COLO668 (cell line): ENCODE data around the gene CAMK1.

Source experiments
- DNase-seq: peaks from one replicate; lab custom pipeline; 2025; ENCODE audit not compliant: unreplicated experiment; lab: John Stamatoyannopoulos, UW

The CAMK1 gene

GRCh38 chr3:9769426-9770275, at the start of gene CAMK1:
CAMK1 (minus strand) TSS chr3:9769947; CDS start chr3:9767749, 2,198 bp downstream.
- DNase-seq, result peak; percentile 67

GRCh38 chr3:9818666-9819335, 49.1 kb upstream of the CAMK1 start:
- no peak for DNase-seq

GRCh38 chr3:9817436-9817835, 47.7 kb upstream of the CAMK1 start:
- DNase-seq, result no peak

GRCh38 chr3:9815986-9816385, 46.2 kb upstream of the CAMK1 start:
- DNase-seq, result no peak

GRCh38 chr3:9812870-9813483, 43.2 kb upstream of the CAMK1 start:
- DNase-seq, result no peak

GRCh38 chr3:9810846-9811245, 41.1 kb upstream of the CAMK1 start:
- no peak for DNase-seq

- no peak for DNase-seq
These were observed 40.7 kb upstream of the CAMK1 start for GRCh38 chr3:9810433-9810770.

GRCh38 chr3:9809615-9810432, 40.1 kb upstream of the CAMK1 start, which contains the start of gene TTLL3:
TTLL3 (plus strand) TSS chr3:9810262; CDS start chr3:9810662, 400 bp downstream.
- peak; percentile 74 for DNase-seq

- DNase-seq, result no peak
These were observed 39.5 kb upstream of the CAMK1 start for GRCh38 chr3:9809239-9809614.

GRCh38 chr3:9808345-9809037, 38.7 kb upstream of the CAMK1 start:
- peak; percentile 44 for DNase-seq

- DNase-seq, result no peak
These were observed 38.2 kb upstream of the CAMK1 start for GRCh38 chr3:9807981-9808344.

- no peak for DNase-seq
These were observed 37.2 kb upstream of the CAMK1 start for GRCh38 chr3:9806688-9807589.

- DNase-seq, result no peak
These were observed 36.4 kb upstream of the CAMK1 start for GRCh38 chr3:9806137-9806536.

- no peak for DNase-seq
These were observed 35.2 kb upstream of the CAMK1 start for GRCh38 chr3:9804996-9805395.

- DNase-seq, result no peak
These were observed 33.7 kb upstream of the CAMK1 start for GRCh38 chr3:9803494-9803893.

GRCh38 chr3:9800529-9800928, 30.8 kb upstream of the CAMK1 start:
- no peak for DNase-seq

- DNase-seq, result no peak
These were observed 27.6 kb upstream of the CAMK1 start for GRCh38 chr3:9797196-9797945.

- no peak for DNase-seq
These were observed 25.5 kb upstream of the CAMK1 start for GRCh38 chr3:9795207-9795606.

GRCh38 chr3:9794400-9794799, 24.7 kb upstream of the CAMK1 start:
- DNase-seq, result no peak
